ENCODE data around the gene SLC44A3. TPM values are rescaled to one million over a fixed set of nuclear protein-coding genes. Genes with fewer than 3 reads are reported as not detected.

SLC44A3 gene
- total and polyA plus RNA-seq, 4 donors = 8.2 to 10.2 (median 8.6) TPM

GRCh38 chr1:94808669-94809068, 11.5 kb upstream of the SLC44A3 start:
- WGBS (ENCODE audit: insufficient coverage) = 86% methylated on average over 2 of the region's 3 CpGs
- H3K4me3 ChIP-seq (ENCODE audit: low read depth, low read length) = no peak overlapping the region

GRCh38 chr1:94812985-94813384, 7.2 kb upstream of the SLC44A3 start:
- Histone ChIP-seq H3K27ac (ENCODE audit: low read depth, low read length) (no peak overlapping the region), H3K4me1 (ENCODE audit: control insufficient read depth, insufficient read depth, low read length) (no peaks in the 10 kb centered on the region), H3K27me3 (ENCODE audit: control insufficient read depth, insufficient read depth, low read length) (no peaks in the 10 kb centered on the region), H3K4me3 (ENCODE audit: low read depth, low read length) (no peak overlapping the region), H3K36me3 (ENCODE audit: control insufficient read depth, insufficient read depth, low read length) (no peaks in the 10 kb centered on the region), H3K9me3 (ENCODE audit: control insufficient read depth, insufficient read depth, low read length) (peaks cover 5% of the 10 kb centered on the region)
- no peak for DNase-seq (ENCODE audit: low read depth in 4 of 6, low spot score in 6 of 6)
- no CpG with 5 or more reads among the region's 4 CpGs for WGBS (ENCODE audit: insufficient coverage)

More at GRCh38 chr1:94808669-94809068, 11.5 kb upstream of the SLC44A3 start:
- no peaks in the 10 kb centered on the region for H3K27me3 ChIP-seq (ENCODE audit: control insufficient read depth, insufficient read depth, low read length)
- peaks cover 12% of the 10 kb centered on the region for H3K4me1 ChIP-seq (ENCODE audit: control insufficient read depth, insufficient read depth, low read length)
- no peak overlapping the region for H3K27ac ChIP-seq (ENCODE audit: low read depth, low read length)
- H3K36me3 ChIP-seq (ENCODE audit: control insufficient read depth, insufficient read depth, low read length) = no peaks in the 10 kb centered on the region
- DNase-seq (ENCODE audit: low read depth in 4 of 6, low spot score in 6 of 6) = no peak
- peaks cover 1% of the 10 kb centered on the region for H3K9me3 ChIP-seq (ENCODE audit: control insufficient read depth, insufficient read depth, low read length)

GRCh38 chr1:94816030-94816429, 4.1 kb upstream of the SLC44A3 start:
- Histone ChIP-seq H3K36me3 (ENCODE audit: control insufficient read depth, insufficient read depth, low read length) (no peaks in the 10 kb centered on the region), H3K9me3 (ENCODE audit: control insufficient read depth, insufficient read depth, low read length) (peaks cover 5% of the 10 kb centered on the region), H3K4me1 (ENCODE audit: control insufficient read depth, insufficient read depth, low read length) (peaks cover 14% of the 10 kb centered on the region), H3K27me3 (ENCODE audit: control insufficient read depth, insufficient read depth, low read length) (peaks cover 7% of the 10 kb centered on the region), H3K27ac (ENCODE audit: low read depth, low read length) (no peak overlapping the region), H3K4me3 (ENCODE audit: low read depth, low read length) (no peak overlapping the region)
- DNase-seq (ENCODE audit: low read depth in 4 of 6, low spot score in 6 of 6) = no peak
- 80% methylated on average over 1 of the region's 1 CpG for WGBS (ENCODE audit: insufficient coverage)

- H3K4me1 ChIP-seq (ENCODE audit: control insufficient read depth, insufficient read depth, low read length) = peaks cover 14% of the 10 kb centered on the region
- WGBS (ENCODE audit: insufficient coverage) = no CpG with 5 or more reads among the region's 2 CpGs
These were observed 2.4 kb upstream of the SLC44A3 start for GRCh38 chr1:94817712-94818111.

GRCh38 chr1:94819238-94819944, 766 bp upstream of the SLC44A3 start:
- peaks cover 14% of the 10 kb centered on the region for H3K4me1 ChIP-seq (ENCODE audit: control insufficient read depth, insufficient read depth, low read length)
- peaks cover 3% of the 10 kb centered on the region for H3K9me3 ChIP-seq (ENCODE audit: control insufficient read depth, insufficient read depth, low read length)
- no peaks in the 10 kb centered on the region for H3K36me3 ChIP-seq (ENCODE audit: control insufficient read depth, insufficient read depth, low read length)
- H3K27ac ChIP-seq (ENCODE audit: low read depth, low read length) = no peak overlapping the region
- DNase-seq (ENCODE audit: low read depth in 4 of 6, low spot score in 6 of 6) = no peak
- H3K4me3 ChIP-seq (ENCODE audit: low read depth, low read length) = peak overlapping the region; percentile 73
- WGBS (ENCODE audit: insufficient coverage) = 41% methylated on average over 9 of the region's 14 CpGs
- peaks cover 7% of the 10 kb centered on the region for H3K27me3 ChIP-seq (ENCODE audit: control insufficient read depth, insufficient read depth, low read length)

More at GRCh38 chr1:94817712-94818111, 2.4 kb upstream of the SLC44A3 start:
- H3K9me3 ChIP-seq (ENCODE audit: control insufficient read depth, insufficient read depth, low read length) = peaks cover 3% of the 10 kb centered on the region
- DNase-seq (ENCODE audit: low read depth in 4 of 6, low spot score in 6 of 6) = no peak
- no peak overlapping the region for H3K27ac ChIP-seq (ENCODE audit: low read depth, low read length)
- peaks cover 7% of the 10 kb centered on the region for H3K27me3 ChIP-seq (ENCODE audit: control insufficient read depth, insufficient read depth, low read length)
- no peaks in the 10 kb centered on the region for H3K36me3 ChIP-seq (ENCODE audit: control insufficient read depth, insufficient read depth, low read length)
- H3K4me3 ChIP-seq (ENCODE audit: low read depth, low read length) = no peak overlapping the region

- no peaks in the 10 kb centered on the region for H3K36me3 ChIP-seq (ENCODE audit: control insufficient read depth, insufficient read depth, low read length)
- no peak overlapping the region for H3K27ac ChIP-seq (ENCODE audit: low read depth, low read length)
- WGBS (ENCODE audit: insufficient coverage) = 29% methylated on average over 3 of the region's 7 CpGs
- DNase-seq (ENCODE audit: low read depth in 4 of 6, low spot score in 6 of 6) = no peak
- peaks cover 3% of the 10 kb centered on the region for H3K9me3 ChIP-seq (ENCODE audit: control insufficient read depth, insufficient read depth, low read length)
- peaks cover 7% of the 10 kb centered on the region for H3K27me3 ChIP-seq (ENCODE audit: control insufficient read depth, insufficient read depth, low read length)
- peak overlapping the region; percentile 73 for H3K4me3 ChIP-seq (ENCODE audit: low read depth, low read length)
- H3K4me1 ChIP-seq (ENCODE audit: control insufficient read depth, insufficient read depth, low read length) = peaks cover 14% of the 10 kb centered on the region
These were observed 779 bp downstream of the SLC44A3 start for GRCh38 chr1:94820936-94821335.

- 66% methylated on average over 3 of the region's 9 CpGs for WGBS (ENCODE audit: insufficient coverage)
- H3K27ac ChIP-seq (ENCODE audit: low read depth, low read length) = no peak overlapping the region
- H3K36me3 ChIP-seq (ENCODE audit: control insufficient read depth, insufficient read depth, low read length) = no peaks in the 10 kb centered on the region
- H3K4me1 ChIP-seq (ENCODE audit: control insufficient read depth, insufficient read depth, low read length) = peaks cover 14% of the 10 kb centered on the region
- H3K9me3 ChIP-seq (ENCODE audit: control insufficient read depth, insufficient read depth, low read length) = peaks cover 3% of the 10 kb centered on the region
- H3K27me3 ChIP-seq (ENCODE audit: control insufficient read depth, insufficient read depth, low read length) = peaks cover 7% of the 10 kb centered on the region
- H3K4me3 ChIP-seq (ENCODE audit: low read depth, low read length) = no peak overlapping the region
- DNase-seq (ENCODE audit: low read depth in 4 of 6, low spot score in 6 of 6) = peak in 1 of 6 donors; percentile 47
These were observed 1.6 kb downstream of the SLC44A3 start for GRCh38 chr1:94821636-94822305.

- Histone ChIP-seq H3K36me3 (ENCODE audit: control insufficient read depth, insufficient read depth, low read length) (no peaks in the 10 kb centered on the region), H3K9me3 (ENCODE audit: control insufficient read depth, insufficient read depth, low read length) (no peaks in the 10 kb centered on the region), H3K27ac (ENCODE audit: low read depth, low read length) (no peak overlapping the region), H3K27me3 (ENCODE audit: control insufficient read depth, insufficient read depth, low read length) (peaks cover 7% of the 10 kb centered on the region), H3K4me1 (ENCODE audit: control insufficient read depth, insufficient read depth, low read length) (peaks cover 14% of the 10 kb centered on the region), H3K4me3 (ENCODE audit: low read depth, low read length) (no peak overlapping the region)
- 89% methylated on average over 3 of the region's 3 CpGs for WGBS (ENCODE audit: insufficient coverage)
- no peak for DNase-seq (ENCODE audit: low read depth in 4 of 6, low spot score in 6 of 6)
These were observed 3.0 kb downstream of the SLC44A3 start for GRCh38 chr1:94823116-94823515.

- H3K36me3 ChIP-seq (ENCODE audit: control insufficient read depth, insufficient read depth, low read length) = no peaks in the 10 kb centered on the region
- no peaks in the 10 kb centered on the region for H3K4me1 ChIP-seq (ENCODE audit: control insufficient read depth, insufficient read depth, low read length)
- 100% methylated on average over 2 of the region's 2 CpGs for WGBS (ENCODE audit: insufficient coverage)
- H3K27ac ChIP-seq (ENCODE audit: low read depth, low read length) = no peak overlapping the region
- no peaks in the 10 kb centered on the region for H3K27me3 ChIP-seq (ENCODE audit: control insufficient read depth, insufficient read depth, low read length)
- no peak for DNase-seq (ENCODE audit: low read depth in 4 of 6, low spot score in 6 of 6)
- no peaks in the 10 kb centered on the region for H3K9me3 ChIP-seq (ENCODE audit: control insufficient read depth, insufficient read depth, low read length)
- no peak overlapping the region for H3K4me3 ChIP-seq (ENCODE audit: low read depth, low read length)
These were observed 5.8 kb downstream of the SLC44A3 start for GRCh38 chr1:94825936-94826335.

- no peak for DNase-seq (ENCODE audit: low read depth in 4 of 6, low spot score in 6 of 6)
- H3K27me3 ChIP-seq (ENCODE audit: control insufficient read depth, insufficient read depth, low read length) = no peaks in the 10 kb centered on the region
- H3K4me3 ChIP-seq (ENCODE audit: low read depth, low read length) = no peak overlapping the region
- H3K9me3 ChIP-seq (ENCODE audit: control insufficient read depth, insufficient read depth, low read length) = no peaks in the 10 kb centered on the region
- 77% methylated on average over 3 of the region's 4 CpGs for WGBS (ENCODE audit: insufficient coverage)
- H3K36me3 ChIP-seq (ENCODE audit: control insufficient read depth, insufficient read depth, low read length) = no peaks in the 10 kb centered on the region
- no peaks in the 10 kb centered on the region for H3K4me1 ChIP-seq (ENCODE audit: control insufficient read depth, insufficient read depth, low read length)
- H3K27ac ChIP-seq (ENCODE audit: low read depth, low read length) = no peak overlapping the region
These were observed 7.3 kb downstream of the SLC44A3 start for GRCh38 chr1:94827434-94827833.

Data from spinal cord (tissue), 10 donors.